Measurements from ENCODE around the gene ROR2. TPM values are rescaled to one million over a fixed set of nuclear protein-coding genes. Genes with fewer than 3 reads are reported as not detected.

ROR2 gene
- total and polyA plus RNA-seq, 2 donors = 4.5 to 7.1 TPM

GRCh38 chr9:91664663-91665062, 285.4 kb downstream of the ROR2 start:
- DNase-seq (ENCODE audit: low read depth in 6 of 9, low spot score in 9 of 9) = no peak
- Histone ChIP-seq H3K4me1 (ENCODE audit: control insufficient read depth in 2 of 2, insufficient read depth in 2 of 2, low read length in 2 of 2) (no peaks in the 10 kb centered on the region), H3K36me3 (ENCODE audit: control insufficient read depth in 2 of 2, insufficient read depth in 2 of 2, low read length in 1 of 2) (no peaks in the 10 kb centered on the region), H3K27ac (ENCODE audit: low read depth in 1 of 2, low read length in 1 of 2) (no peak overlapping the region), H3K9me3 (ENCODE audit: control insufficient read depth in 2 of 2, insufficient read depth in 1 of 2, low read length in 1 of 2) (no peaks in the 10 kb centered on the region), H3K4me3 (ENCODE audit: low read length in 2 of 2) (no peak overlapping the region), H3K27me3 (ENCODE audit: control insufficient read depth in 2 of 2, insufficient read depth in 1 of 2, low read length in 1 of 2) (no peaks in the 10 kb centered on the region)
- 96% methylated on average over 8 of the region's 8 CpGs for WGBS

DNA sequence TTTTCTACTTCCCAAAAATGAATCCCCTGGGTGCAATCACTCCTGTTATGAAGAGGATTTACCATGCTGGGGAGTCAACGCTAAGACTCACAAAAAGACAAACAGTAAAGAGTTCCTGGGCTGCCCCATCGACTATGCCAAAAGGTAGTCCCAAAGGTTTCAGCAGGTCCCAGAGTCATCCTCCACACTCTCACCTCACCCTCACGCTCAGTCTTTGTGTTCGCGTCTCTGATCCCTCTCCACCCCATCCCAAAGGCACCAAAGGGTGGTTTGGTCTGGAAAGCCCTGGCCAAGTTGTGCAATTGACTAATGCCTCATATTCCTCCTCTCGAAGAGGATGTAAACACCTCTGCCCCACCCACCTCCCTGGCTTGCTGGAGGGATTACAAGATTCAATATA, 286.2 kb downstream of the ROR2 start:
- DNase-seq (ENCODE audit: low read depth in 6 of 9, low spot score in 9 of 9) = no peak
- Histone ChIP-seq H3K27me3 (ENCODE audit: control insufficient read depth in 2 of 2, insufficient read depth in 1 of 2, low read length in 1 of 2) (no peaks in the 10 kb centered on the region), H3K27ac (ENCODE audit: low read depth in 1 of 2, low read length in 1 of 2) (no peak overlapping the region), H3K36me3 (ENCODE audit: control insufficient read depth in 2 of 2, insufficient read depth in 2 of 2, low read length in 1 of 2) (no peaks in the 10 kb centered on the region), H3K4me1 (ENCODE audit: control insufficient read depth in 2 of 2, insufficient read depth in 2 of 2, low read length in 2 of 2) (no peaks in the 10 kb centered on the region), H3K4me3 (ENCODE audit: low read length in 2 of 2) (no peak overlapping the region), H3K9me3 (ENCODE audit: control insufficient read depth in 2 of 2, insufficient read depth in 1 of 2, low read length in 1 of 2) (no peaks in the 10 kb centered on the region)
- 95% methylated on average over 6 of the region's 6 CpGs for WGBS

- Histone ChIP-seq H3K9me3 (ENCODE audit: control insufficient read depth in 2 of 2, insufficient read depth in 1 of 2, low read length in 1 of 2) (no peaks in the 10 kb centered on the region), H3K4me3 (ENCODE audit: low read length in 2 of 2) (no peak overlapping the region), H3K36me3 (ENCODE audit: control insufficient read depth in 2 of 2, insufficient read depth in 2 of 2, low read length in 1 of 2) (no peaks in the 10 kb centered on the region), H3K27me3 (ENCODE audit: control insufficient read depth in 2 of 2, insufficient read depth in 1 of 2, low read length in 1 of 2) (no peaks in the 10 kb centered on the region), H3K4me1 (ENCODE audit: control insufficient read depth in 2 of 2, insufficient read depth in 2 of 2, low read length in 2 of 2) (no peaks in the 10 kb centered on the region), H3K27ac (ENCODE audit: low read depth in 1 of 2, low read length in 1 of 2) (no peak overlapping the region)
- DNase-seq (ENCODE audit: low read depth in 6 of 9, low spot score in 9 of 9) = no peak
- 98% methylated on average over 3 of the region's 3 CpGs for WGBS
Measured at GRCh38 chr9:91661451-91661850, 288.6 kb downstream of the ROR2 start.

GRCh38 chr9:91660521-91660920, 289.5 kb downstream of the ROR2 start:
- no peaks in the 10 kb centered on the region for H3K36me3 ChIP-seq (ENCODE audit: control insufficient read depth in 2 of 2, insufficient read depth in 2 of 2, low read length in 1 of 2)
- no peaks in the 10 kb centered on the region for H3K9me3 ChIP-seq (ENCODE audit: control insufficient read depth in 2 of 2, insufficient read depth in 1 of 2, low read length in 1 of 2)
- DNase-seq (ENCODE audit: low read depth in 6 of 9, low spot score in 9 of 9) = no peak
- no peak overlapping the region for H3K27ac ChIP-seq (ENCODE audit: low read depth in 1 of 2, low read length in 1 of 2)
- H3K4me1 ChIP-seq (ENCODE audit: control insufficient read depth in 2 of 2, insufficient read depth in 2 of 2, low read length in 2 of 2) = no peaks in the 10 kb centered on the region
- H3K4me3 ChIP-seq (ENCODE audit: low read length in 2 of 2) = no peak overlapping the region
- H3K27me3 ChIP-seq (ENCODE audit: control insufficient read depth in 2 of 2, insufficient read depth in 1 of 2, low read length in 1 of 2) = no peaks in the 10 kb centered on the region
- whole genome bisulfite sequencing = 99% methylated on average over 1 of the region's 1 CpG

- H3K9me3 ChIP-seq (ENCODE audit: control insufficient read depth in 2 of 2, insufficient read depth in 1 of 2, low read length in 1 of 2) = no peaks in the 10 kb centered on the region
- 89% methylated on average over 6 of the region's 6 CpGs for WGBS
- no peaks in the 10 kb centered on the region for H3K27me3 ChIP-seq (ENCODE audit: control insufficient read depth in 2 of 2, insufficient read depth in 1 of 2, low read length in 1 of 2)
- H3K4me1 ChIP-seq (ENCODE audit: control insufficient read depth in 2 of 2, insufficient read depth in 2 of 2, low read length in 2 of 2) = no peaks in the 10 kb centered on the region
- DNase-seq (ENCODE audit: low read depth in 6 of 9, low spot score in 9 of 9) = no peak
- no peak overlapping the region for H3K27ac ChIP-seq (ENCODE audit: low read depth in 1 of 2, low read length in 1 of 2)
- H3K4me3 ChIP-seq (ENCODE audit: low read length in 2 of 2) = no peak overlapping the region
- H3K36me3 ChIP-seq (ENCODE audit: control insufficient read depth in 2 of 2, insufficient read depth in 2 of 2, low read length in 1 of 2) = no peaks in the 10 kb centered on the region
Measured at GRCh38 chr9:91659529-91660495, 290.2 kb downstream of the ROR2 start.

- H3K4me3 ChIP-seq (ENCODE audit: low read length in 2 of 2) = no peak overlapping the region
- H3K27ac ChIP-seq (ENCODE audit: low read depth in 1 of 2, low read length in 1 of 2) = no peak overlapping the region
- no peaks in the 10 kb centered on the region for H3K36me3 ChIP-seq (ENCODE audit: control insufficient read depth in 2 of 2, insufficient read depth in 2 of 2, low read length in 1 of 2)
- H3K4me1 ChIP-seq (ENCODE audit: control insufficient read depth in 2 of 2, insufficient read depth in 2 of 2, low read length in 2 of 2) = no peaks in the 10 kb centered on the region
- H3K27me3 ChIP-seq (ENCODE audit: control insufficient read depth in 2 of 2, insufficient read depth in 1 of 2, low read length in 1 of 2) = no peaks in the 10 kb centered on the region
- 96% methylated on average over 9 of the region's 9 CpGs for WGBS
- no peak for DNase-seq (ENCODE audit: low read depth in 6 of 9, low spot score in 9 of 9)
- H3K9me3 ChIP-seq (ENCODE audit: control insufficient read depth in 2 of 2, insufficient read depth in 1 of 2, low read length in 1 of 2) = no peaks in the 10 kb centered on the region
Measured at GRCh38 chr9:91658513-91659105, 291.4 kb downstream of the ROR2 start.

- WGBS = 87% methylated on average over 3 of the region's 3 CpGs
- Histone ChIP-seq H3K27me3 (ENCODE audit: control insufficient read depth in 2 of 2, insufficient read depth in 1 of 2, low read length in 1 of 2) (no peaks in the 10 kb centered on the region), H3K27ac (ENCODE audit: low read depth in 1 of 2, low read length in 1 of 2) (no peak overlapping the region), H3K4me1 (ENCODE audit: control insufficient read depth in 2 of 2, insufficient read depth in 2 of 2, low read length in 2 of 2) (no peaks in the 10 kb centered on the region), H3K36me3 (ENCODE audit: control insufficient read depth in 2 of 2, insufficient read depth in 2 of 2, low read length in 1 of 2) (no peaks in the 10 kb centered on the region), H3K4me3 (ENCODE audit: low read length in 2 of 2) (no peak overlapping the region), H3K9me3 (ENCODE audit: control insufficient read depth in 2 of 2, insufficient read depth in 1 of 2, low read length in 1 of 2) (no peaks in the 10 kb centered on the region)
- DNase-seq (ENCODE audit: low read depth in 6 of 9, low spot score in 9 of 9) = no peak
Measured at GRCh38 chr9:91657501-91657900, 292.5 kb downstream of the ROR2 start.

GRCh38 chr9:91655658-91656057, 294.4 kb downstream of the ROR2 start:
- H3K4me3 ChIP-seq (ENCODE audit: low read length in 2 of 2) = no peak overlapping the region
- WGBS = 98% methylated on average over 4 of the region's 4 CpGs
- H3K27me3 ChIP-seq (ENCODE audit: control insufficient read depth in 2 of 2, insufficient read depth in 1 of 2, low read length in 1 of 2) = no peaks in the 10 kb centered on the region
- no peaks in the 10 kb centered on the region for H3K36me3 ChIP-seq (ENCODE audit: control insufficient read depth in 2 of 2, insufficient read depth in 2 of 2, low read length in 1 of 2)
- H3K9me3 ChIP-seq (ENCODE audit: control insufficient read depth in 2 of 2, insufficient read depth in 1 of 2, low read length in 1 of 2) = no peaks in the 10 kb centered on the region
- H3K4me1 ChIP-seq (ENCODE audit: control insufficient read depth in 2 of 2, insufficient read depth in 2 of 2, low read length in 2 of 2) = no peaks in the 10 kb centered on the region
- H3K27ac ChIP-seq (ENCODE audit: low read depth in 1 of 2, low read length in 1 of 2) = no peak overlapping the region
- no peak for DNase-seq (ENCODE audit: low read depth in 6 of 9, low spot score in 9 of 9)

DNA sequence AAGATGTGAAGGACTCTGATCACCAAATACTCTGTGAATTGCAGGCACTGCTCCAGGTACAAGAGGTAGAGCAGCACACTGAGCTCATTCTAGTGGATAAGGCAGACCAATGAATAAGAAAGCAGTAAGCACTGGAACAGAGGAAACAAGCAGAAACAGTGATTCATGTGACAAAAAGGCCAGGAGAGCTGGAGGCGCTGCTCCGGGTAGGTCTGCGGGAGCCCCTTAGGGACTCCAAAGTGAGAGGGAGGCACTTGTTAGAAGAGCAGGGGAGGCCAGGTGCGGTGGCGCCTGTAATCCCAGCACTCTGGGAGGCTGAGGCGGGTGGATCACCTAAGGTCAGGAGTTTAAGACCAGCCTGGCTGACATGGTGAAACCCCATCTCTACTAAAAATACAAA, 294.8 kb downstream of the ROR2 start:
- Histone ChIP-seq H3K36me3 (ENCODE audit: control insufficient read depth in 2 of 2, insufficient read depth in 2 of 2, low read length in 1 of 2) (no peaks in the 10 kb centered on the region), H3K4me1 (ENCODE audit: control insufficient read depth in 2 of 2, insufficient read depth in 2 of 2, low read length in 2 of 2) (no peaks in the 10 kb centered on the region), H3K27ac (ENCODE audit: low read depth in 1 of 2, low read length in 1 of 2) (no peak overlapping the region), H3K9me3 (ENCODE audit: control insufficient read depth in 2 of 2, insufficient read depth in 1 of 2, low read length in 1 of 2) (no peaks in the 10 kb centered on the region), H3K4me3 (ENCODE audit: low read length in 2 of 2) (no peak overlapping the region), H3K27me3 (ENCODE audit: control insufficient read depth in 2 of 2, insufficient read depth in 1 of 2, low read length in 1 of 2) (no peaks in the 10 kb centered on the region)
- DNase-seq (ENCODE audit: low read depth in 6 of 9, low spot score in 9 of 9) = no peak
- 95% methylated on average over 6 of the region's 6 CpGs for WGBS
